Islet of Langerhans (tissue), 1 donor: ENCODE measurements around the gene SEC31B.

Source experiments
- FAIRE-seq: peaks from one replicate; lab custom pipeline; 2011; peaks lifted over from hg19 to GRCh38; lab: Jason Lieb, UNC

Gene SEC31B

GRCh38 chr10:100446130-100446761 is 73.4 kb downstream of the SEC31B start:
- no peak for FAIRE-seq

- FAIRE-seq = no peak
Measured at GRCh38 chr10:100442548-100442947, 77.1 kb downstream of the SEC31B start.

GRCh38 chr10:100438674-100439315 is 80.9 kb downstream of the SEC31B start:
- no peak for FAIRE-seq
